Middle frontal gyrus (tissue), 1 donor: ENCODE measurements around the gene NFATC4.
"Not testable (repeated sequence)": the region's sequence is repeated elsewhere in the genome, so short reads cannot be mapped to it uniquely, and the experiment has no call there.

Source experiments
- DNase-seq: peaks from one replicate; pipeline ENCODE4 v3.0.0-alpha.2; 2015; ENCODE audit warnings: low spot score; ENCODE audit errors: extremely low spot score

The NFATC4 gene

GRCh38 chr14:24338843-24339242 lies 29.1 kb upstream of the NFATC4 start:
- no peak for DNase-seq

GRCh38 chr14:24339284-24340151 lies 28.5 kb upstream of the NFATC4 start, which contains the start of gene RIPK3:
Gene RIPK3 (minus strand): TSS chr14:24339991. CDS start chr14:24339826, 165 bp downstream.
- DNase-seq = no peak

GRCh38 chr14:24340606-24341005 lies 27.4 kb upstream of the NFATC4 start:
- no peak for DNase-seq

GRCh38 chr14:24342889-24343288 lies 25.1 kb upstream of the NFATC4 start:
- DNase-seq = no peak

- no peak for DNase-seq
These were observed 24.0 kb upstream of the NFATC4 start for GRCh38 chr14:24343795-24344660.

GRCh38 chr14:24347134-24347533 lies 20.9 kb upstream of the NFATC4 start:
- no peak for DNase-seq

- no peak for DNase-seq
These were observed 19.8 kb upstream of the NFATC4 start for GRCh38 chr14:24348186-24348585.

GRCh38 chr14:24349742-24350141 lies 18.2 kb upstream of the NFATC4 start:
- DNase-seq = no peak

GRCh38 chr14:24351517-24351916 lies 16.5 kb upstream of the NFATC4 start:
- no peak for DNase-seq

- DNase-seq = no peak
These were observed 14.2 kb upstream of the NFATC4 start for GRCh38 chr14:24353559-24354481.

GRCh38 chr14:24354482-24354825 lies 13.5 kb upstream of the NFATC4 start:
- not testable (repeated sequence) for DNase-seq

- no peak for DNase-seq
These were observed 13.0 kb upstream of the NFATC4 start for GRCh38 chr14:24355009-24355408.

GRCh38 chr14:24356208-24356607 lies 11.8 kb upstream of the NFATC4 start:
- DNase-seq = no peak

- no peak for DNase-seq
These were observed 7.7 kb upstream of the NFATC4 start for GRCh38 chr14:24360281-24360680.

- no peak for DNase-seq
These were observed 6.7 kb upstream of the NFATC4 start for GRCh38 chr14:24361326-24361725.

GRCh38 chr14:24362241-24362960 lies 5.6 kb upstream of the NFATC4 start:
- DNase-seq = no peak

- no peak for DNase-seq
These were observed 4.6 kb upstream of the NFATC4 start for GRCh38 chr14:24363401-24363800.

- DNase-seq = no peak
These were observed 3.1 kb upstream of the NFATC4 start for GRCh38 chr14:24364841-24365240.

- no peak for DNase-seq
These were observed 2.2 kb upstream of the NFATC4 start for GRCh38 chr14:24365600-24366412.

GRCh38 chr14:24366413-24366720 lies 1.6 kb upstream of the NFATC4 start:
- DNase-seq = no peak
